ENCODE results near the gene PIK3R1.

The PIK3R1 gene

DNA sequence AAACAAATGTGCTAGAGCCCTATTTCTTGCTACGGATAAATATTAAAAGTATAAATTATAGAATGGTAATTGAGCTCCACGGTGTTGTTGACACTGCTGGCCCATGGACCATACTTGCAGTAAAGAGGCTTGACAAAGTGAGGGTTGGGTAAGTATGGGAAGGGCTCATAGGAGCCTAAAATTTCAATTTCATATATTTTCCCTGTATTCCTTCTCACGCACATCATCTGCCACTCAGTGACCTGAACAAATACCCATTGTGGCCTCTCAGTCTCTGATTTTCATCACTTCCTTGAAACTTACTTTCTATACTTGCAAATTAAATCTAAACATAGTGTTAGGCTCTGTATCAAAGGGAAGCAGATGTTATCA, 116.5 kb downstream of the PIK3R1 start:
- Histone ChIP-seq H3K9me3 (ENCODE audit: control insufficient read depth in 1 of 2, low read length in 2 of 2) (no peaks in the 10 kb centered on the region), H3K27ac (ENCODE audit: low read depth, low read length) (no peak overlapping the region), H3K4me3 (ENCODE audit: low read depth in 1 of 2, low read length in 2 of 2) (no peak overlapping the region), H3K36me3 (ENCODE audit: control insufficient read depth in 1 of 2, insufficient read depth in 2 of 2, low read length in 2 of 2) (no peaks in the 10 kb centered on the region), H3K4me1 (ENCODE audit: control insufficient read depth in 1 of 2, insufficient read depth in 2 of 2, low read length in 2 of 2) (peaks cover 14 to 22% of the 10 kb centered on the region in 2 donors), H3K27me3 (ENCODE audit: control insufficient read depth in 1 of 2, insufficient read depth in 2 of 2, low read length in 2 of 2) (no peaks in the 10 kb centered on the region), H3K9ac (ENCODE audit: low read depth in 1 of 2, low read length in 2 of 2) (no peak overlapping the region)

DNA sequence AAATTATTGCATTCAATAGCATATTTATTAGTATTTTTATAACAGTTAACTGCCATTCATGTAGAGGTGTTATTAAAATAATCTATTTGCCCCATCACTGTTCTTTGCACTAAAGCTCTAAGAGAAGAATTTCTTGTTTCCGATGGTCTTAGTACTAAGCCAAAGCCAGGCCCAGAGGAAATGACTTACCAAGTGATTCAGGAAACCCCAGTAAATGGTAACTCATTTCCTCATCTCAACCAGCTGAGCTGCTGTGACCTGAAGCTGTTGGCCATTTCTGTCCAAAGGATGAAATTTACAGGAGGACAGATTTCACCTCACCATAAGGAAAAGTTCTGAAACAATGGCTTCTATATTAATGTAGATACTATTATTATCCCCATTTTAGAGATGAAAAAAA, 117.0 kb downstream of the PIK3R1 start:
- Histone ChIP-seq H3K4me1 (ENCODE audit: control insufficient read depth in 1 of 2, insufficient read depth in 2 of 2, low read length in 2 of 2) (peaks cover 14 to 22% of the 10 kb centered on the region in 2 donors), H3K9ac (ENCODE audit: low read depth in 1 of 2, low read length in 2 of 2) (no peak overlapping the region), H3K4me3 (ENCODE audit: low read depth in 1 of 2, low read length in 2 of 2) (no peak overlapping the region), H3K27ac (ENCODE audit: low read depth, low read length) (no peak overlapping the region), H3K27me3 (ENCODE audit: control insufficient read depth in 1 of 2, insufficient read depth in 2 of 2, low read length in 2 of 2) (no peaks in the 10 kb centered on the region), H3K9me3 (ENCODE audit: control insufficient read depth in 1 of 2, low read length in 2 of 2) (no peaks in the 10 kb centered on the region), H3K36me3 (ENCODE audit: control insufficient read depth in 1 of 2, insufficient read depth in 2 of 2, low read length in 2 of 2) (no peaks in the 10 kb centered on the region)

DNA sequence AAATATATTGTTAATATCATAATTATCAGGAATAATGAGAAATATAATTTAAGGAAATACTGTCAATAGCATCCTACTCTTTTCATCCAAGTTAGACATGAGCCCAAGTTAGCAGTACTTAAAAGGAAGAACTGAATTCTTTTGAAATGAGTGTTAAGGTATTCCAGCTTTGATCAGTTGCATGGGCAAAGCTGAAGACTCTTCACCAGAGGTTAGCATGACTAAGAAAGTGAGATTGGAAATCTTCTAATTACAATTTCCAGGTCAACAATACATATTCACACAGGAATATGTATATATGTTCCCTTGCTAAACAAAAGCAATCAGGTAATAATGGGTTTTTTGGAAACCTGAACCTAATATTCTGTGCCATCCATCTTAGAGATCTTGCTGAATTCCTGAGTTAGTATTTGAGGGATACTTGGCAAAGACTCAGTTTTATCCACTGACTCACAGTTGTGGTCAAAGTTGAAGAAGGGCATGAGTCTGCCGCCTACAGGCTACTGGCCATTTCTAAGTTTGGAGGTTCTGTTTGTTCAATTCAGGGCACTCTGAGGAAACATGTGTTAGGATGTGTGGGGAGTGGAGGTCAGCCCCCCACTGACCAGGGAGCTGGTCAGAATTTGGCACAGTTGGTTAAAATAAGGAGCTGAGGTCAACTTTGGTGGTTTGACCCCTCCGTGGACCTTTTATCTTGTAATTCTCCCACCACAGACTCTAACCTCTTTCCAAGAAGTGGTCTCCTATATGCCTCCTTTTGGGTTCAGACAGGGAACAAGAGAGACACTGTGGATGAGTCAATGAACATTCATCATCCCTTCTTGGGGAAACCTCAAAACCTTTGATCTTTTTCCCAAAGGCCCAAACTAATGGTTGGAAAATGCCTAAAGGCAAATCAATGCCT, 118.3 kb downstream of the PIK3R1 start:
- peaks cover 14 to 22% of the 10 kb centered on the region in 2 donors for H3K4me1 ChIP-seq (ENCODE audit: control insufficient read depth in 1 of 2, insufficient read depth in 2 of 2, low read length in 2 of 2)
- no peak overlapping the region for H3K4me3 ChIP-seq (ENCODE audit: low read depth in 1 of 2, low read length in 2 of 2)
- no peaks in the 10 kb centered on the region for H3K9me3 ChIP-seq (ENCODE audit: control insufficient read depth in 1 of 2, low read length in 2 of 2)
- no peak overlapping the region for H3K9ac ChIP-seq (ENCODE audit: low read depth in 1 of 2, low read length in 2 of 2)
- H3K36me3 ChIP-seq (ENCODE audit: control insufficient read depth in 1 of 2, insufficient read depth in 2 of 2, low read length in 2 of 2): no peaks in the 10 kb centered on the region
- no peaks in the 10 kb centered on the region for H3K27me3 ChIP-seq (ENCODE audit: control insufficient read depth in 1 of 2, insufficient read depth in 2 of 2, low read length in 2 of 2)
- no peak overlapping the region for H3K27ac ChIP-seq (ENCODE audit: low read depth, low read length)

DNA sequence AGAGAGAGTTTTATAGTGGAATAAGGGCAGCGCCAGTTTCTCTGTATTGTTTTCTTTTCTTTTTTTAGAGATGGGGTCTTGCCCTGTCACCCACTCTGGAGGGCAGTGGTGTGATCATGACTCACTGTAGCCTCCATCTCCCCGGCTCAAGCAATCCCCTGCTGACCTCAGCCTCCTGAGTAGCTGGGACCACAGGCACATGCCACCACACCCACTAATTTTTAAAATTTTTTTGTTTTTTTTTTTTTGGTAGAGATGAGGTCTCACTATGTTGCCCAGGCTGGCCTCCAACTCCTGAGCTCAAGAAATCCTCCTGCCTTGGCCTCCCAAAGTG, 119.0 kb downstream of the PIK3R1 start:
- Histone ChIP-seq H3K4me3 (ENCODE audit: low read depth in 1 of 2, low read length in 2 of 2) (no peak overlapping the region), H3K9ac (ENCODE audit: low read depth in 1 of 2, low read length in 2 of 2) (no peak overlapping the region), H3K27ac (ENCODE audit: low read depth, low read length) (no peak overlapping the region), H3K4me1 (ENCODE audit: control insufficient read depth in 1 of 2, insufficient read depth in 2 of 2, low read length in 2 of 2) (peaks cover 14 to 22% of the 10 kb centered on the region in 2 donors), H3K27me3 (ENCODE audit: control insufficient read depth in 1 of 2, insufficient read depth in 2 of 2, low read length in 2 of 2) (no peaks in the 10 kb centered on the region), H3K9me3 (ENCODE audit: control insufficient read depth in 1 of 2, low read length in 2 of 2) (no peaks in the 10 kb centered on the region), H3K36me3 (ENCODE audit: control insufficient read depth in 1 of 2, insufficient read depth in 2 of 2, low read length in 2 of 2) (no peaks in the 10 kb centered on the region)

DNA sequence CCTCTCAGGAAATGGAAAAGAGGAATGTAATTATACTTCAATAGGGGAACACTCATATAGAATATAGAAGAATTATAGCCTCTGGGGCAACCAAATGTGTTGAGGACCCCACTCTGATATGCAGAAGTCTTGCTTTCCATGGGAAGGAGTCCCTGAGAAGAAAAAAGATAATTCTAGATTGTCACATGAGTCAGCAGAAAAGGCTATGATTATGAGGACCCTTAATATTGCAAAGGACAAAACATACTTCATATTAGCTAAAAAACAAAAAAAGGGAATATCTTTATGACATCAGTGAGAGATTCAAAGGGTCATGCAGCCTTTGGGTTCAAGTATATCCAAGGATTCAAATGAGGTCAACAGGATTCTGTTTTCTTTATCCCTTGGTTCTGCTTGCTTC, 119.5 kb downstream of the PIK3R1 start:
- Histone ChIP-seq H3K27me3 (ENCODE audit: control insufficient read depth in 1 of 2, insufficient read depth in 2 of 2, low read length in 2 of 2) (no peaks in the 10 kb centered on the region), H3K4me1 (ENCODE audit: control insufficient read depth in 1 of 2, insufficient read depth in 2 of 2, low read length in 2 of 2) (peaks cover 14 to 19% of the 10 kb centered on the region in 2 donors), H3K4me3 (ENCODE audit: low read depth in 1 of 2, low read length in 2 of 2) (no peak overlapping the region), H3K9me3 (ENCODE audit: control insufficient read depth in 1 of 2, low read length in 2 of 2) (no peaks in the 10 kb centered on the region), H3K36me3 (ENCODE audit: control insufficient read depth in 1 of 2, insufficient read depth in 2 of 2, low read length in 2 of 2) (no peaks in the 10 kb centered on the region), H3K27ac (ENCODE audit: low read depth, low read length) (no peak overlapping the region), H3K9ac (ENCODE audit: low read depth in 1 of 2, low read length in 2 of 2) (no peak overlapping the region)

DNA sequence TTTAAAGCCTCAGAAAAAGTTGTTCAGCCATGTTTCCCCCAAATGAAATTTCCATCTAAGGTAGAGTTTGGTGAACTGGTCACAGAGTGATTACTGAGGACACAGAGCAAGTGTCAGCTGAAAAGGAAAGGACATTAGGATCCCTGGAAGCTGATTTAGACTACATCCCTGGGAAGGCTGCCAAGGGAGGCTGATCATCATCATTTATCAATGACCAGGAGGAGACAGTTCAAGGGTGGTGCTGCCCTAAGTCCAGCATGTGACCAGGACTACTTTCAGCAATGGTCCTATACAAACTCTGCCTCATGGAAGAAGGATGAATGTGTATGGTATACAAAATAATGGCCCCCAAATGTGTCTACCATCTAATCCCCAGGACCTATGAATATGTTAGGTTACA, 120.6 kb downstream of the PIK3R1 start:
- H3K36me3 ChIP-seq (ENCODE audit: control insufficient read depth in 1 of 2, insufficient read depth in 2 of 2, low read length in 2 of 2): no peaks in the 10 kb centered on the region
- no peak overlapping the region for H3K27ac ChIP-seq (ENCODE audit: low read depth, low read length)
- no peak overlapping the region for H3K9ac ChIP-seq (ENCODE audit: low read depth in 1 of 2, low read length in 2 of 2)
- H3K27me3 ChIP-seq (ENCODE audit: control insufficient read depth in 1 of 2, insufficient read depth in 2 of 2, low read length in 2 of 2): no peaks in the 10 kb centered on the region
- H3K4me1 ChIP-seq (ENCODE audit: control insufficient read depth in 1 of 2, insufficient read depth in 2 of 2, low read length in 2 of 2): peaks cover 9 to 12% of the 10 kb centered on the region in 2 donors
- no peaks in the 10 kb centered on the region for H3K9me3 ChIP-seq (ENCODE audit: control insufficient read depth in 1 of 2, low read length in 2 of 2)
- H3K4me3 ChIP-seq (ENCODE audit: low read depth in 1 of 2, low read length in 2 of 2): no peak overlapping the region

DNA sequence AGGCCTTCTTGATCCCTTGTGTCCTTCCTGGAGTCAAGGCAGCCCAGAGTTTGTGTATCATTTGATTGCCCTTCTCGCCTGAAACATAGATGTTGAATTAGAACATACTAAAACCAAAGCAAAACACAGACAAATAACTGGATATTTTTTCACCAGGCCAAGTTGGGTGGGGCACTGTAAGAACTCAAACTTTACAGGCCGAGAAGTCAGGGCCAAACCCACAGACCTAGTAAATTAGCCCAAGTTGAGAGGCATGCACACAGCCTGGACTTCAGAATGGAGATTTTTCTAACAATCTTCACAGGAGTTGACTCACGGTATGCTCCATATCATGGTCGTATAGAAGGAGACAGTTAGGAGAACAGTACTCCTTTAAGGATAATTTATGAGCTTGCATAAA, 121.7 kb downstream of the PIK3R1 start:
- H3K27me3 ChIP-seq (ENCODE audit: control insufficient read depth in 1 of 2, insufficient read depth in 2 of 2, low read length in 2 of 2): no peaks in the 10 kb centered on the region
- no peak overlapping the region for H3K9ac ChIP-seq (ENCODE audit: low read depth in 1 of 2, low read length in 2 of 2)
- H3K4me1 ChIP-seq (ENCODE audit: control insufficient read depth in 1 of 2, insufficient read depth in 2 of 2, low read length in 2 of 2): peaks cover 2 to 4% of the 10 kb centered on the region in 2 donors
- H3K9me3 ChIP-seq (ENCODE audit: control insufficient read depth in 1 of 2, low read length in 2 of 2): no peaks in the 10 kb centered on the region
- no peaks in the 10 kb centered on the region for H3K36me3 ChIP-seq (ENCODE audit: control insufficient read depth in 1 of 2, insufficient read depth in 2 of 2, low read length in 2 of 2)
- H3K4me3 ChIP-seq (ENCODE audit: low read depth in 1 of 2, low read length in 2 of 2): no peak overlapping the region
- no peak overlapping the region for H3K27ac ChIP-seq (ENCODE audit: low read depth, low read length)

DNA sequence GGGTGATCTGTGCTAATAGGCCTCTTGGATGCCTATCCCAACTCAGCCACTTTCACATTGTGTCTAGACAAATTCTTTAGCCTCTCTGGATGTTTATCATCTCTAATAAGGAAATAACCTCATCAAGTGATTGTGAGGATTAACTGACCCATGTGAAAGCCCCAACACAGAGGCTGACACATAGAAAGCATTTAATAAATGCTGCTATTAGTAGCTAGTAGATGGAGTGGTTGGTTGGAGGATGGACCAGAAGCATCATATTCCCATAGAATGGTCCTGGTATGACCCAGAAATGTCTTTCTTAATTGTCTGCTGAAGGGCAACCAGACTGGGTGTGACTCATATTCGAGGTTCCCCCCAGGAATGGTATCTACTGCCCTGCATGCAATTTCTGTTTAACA, 124.4 kb downstream of the PIK3R1 start:
- Histone ChIP-seq H3K9ac (ENCODE audit: low read depth in 1 of 2, low read length in 2 of 2) (no peak overlapping the region), H3K36me3 (ENCODE audit: control insufficient read depth in 1 of 2, insufficient read depth in 2 of 2, low read length in 2 of 2) (no peaks in the 10 kb centered on the region), H3K9me3 (ENCODE audit: control insufficient read depth in 1 of 2, low read length in 2 of 2) (no peaks in the 10 kb centered on the region), H3K27me3 (ENCODE audit: control insufficient read depth in 1 of 2, insufficient read depth in 2 of 2, low read length in 2 of 2) (no peaks in the 10 kb centered on the region), H3K4me3 (ENCODE audit: low read depth in 1 of 2, low read length in 2 of 2) (no peak overlapping the region), H3K4me1 (ENCODE audit: control insufficient read depth in 1 of 2, insufficient read depth in 2 of 2, low read length in 2 of 2) (peaks cover 0 to 9% of the 10 kb centered on the region in 2 donors), H3K27ac (ENCODE audit: low read depth, low read length) (no peak overlapping the region)

DNA sequence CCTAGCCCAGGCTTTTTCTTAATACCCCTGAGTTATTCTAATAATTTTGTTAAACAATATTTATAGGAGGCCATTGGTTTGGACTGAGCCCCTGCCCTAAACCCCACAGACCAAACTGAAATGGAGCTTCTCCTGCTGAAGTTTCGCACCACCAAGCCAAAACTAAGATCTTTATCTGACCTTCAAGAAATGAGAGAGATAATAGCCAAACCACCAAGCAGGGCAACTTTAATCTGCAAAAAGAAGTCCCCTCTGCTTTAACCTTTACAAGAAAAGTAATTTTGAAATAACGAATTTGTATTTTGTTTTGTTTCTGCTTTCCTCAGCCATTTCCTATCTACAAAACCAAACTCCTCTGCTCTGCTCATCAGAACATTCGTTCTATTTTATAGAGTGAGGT, 125.5 kb downstream of the PIK3R1 start:
- no peaks in the 10 kb centered on the region for H3K9me3 ChIP-seq (ENCODE audit: control insufficient read depth in 1 of 2, low read length in 2 of 2)
- no peak overlapping the region for H3K4me3 ChIP-seq (ENCODE audit: low read depth in 1 of 2, low read length in 2 of 2)
- no peaks in the 10 kb centered on the region for H3K36me3 ChIP-seq (ENCODE audit: control insufficient read depth in 1 of 2, insufficient read depth in 2 of 2, low read length in 2 of 2)
- no peaks in the 10 kb centered on the region for H3K27me3 ChIP-seq (ENCODE audit: control insufficient read depth in 1 of 2, insufficient read depth in 2 of 2, low read length in 2 of 2)
- peaks cover 0 to 9% of the 10 kb centered on the region in 2 donors for H3K4me1 ChIP-seq (ENCODE audit: control insufficient read depth in 1 of 2, insufficient read depth in 2 of 2, low read length in 2 of 2)
- H3K9ac ChIP-seq (ENCODE audit: low read depth in 1 of 2, low read length in 2 of 2): no peak overlapping the region
- H3K27ac ChIP-seq (ENCODE audit: low read depth, low read length): no peak overlapping the region

DNA sequence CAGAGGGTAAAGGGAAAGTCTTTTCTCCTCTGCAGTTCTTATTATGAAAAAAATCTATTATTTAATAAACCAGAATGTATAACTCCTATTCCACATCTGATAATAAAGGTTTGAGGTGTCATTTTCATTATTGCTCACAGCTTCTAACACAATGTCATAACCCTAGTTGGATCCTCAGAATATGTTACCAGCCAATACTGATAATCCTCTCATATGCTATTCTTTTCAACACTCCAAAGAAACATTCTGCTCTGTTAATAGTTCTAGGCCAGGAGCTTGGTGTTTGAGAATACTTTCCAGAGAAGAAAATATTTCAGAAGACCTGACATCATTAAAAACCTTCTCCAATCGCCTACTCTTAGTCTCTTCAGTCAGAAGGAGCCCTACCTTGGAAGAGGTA, 127.1 kb downstream of the PIK3R1 start:
- Histone ChIP-seq H3K9ac (ENCODE audit: low read depth in 1 of 2, low read length in 2 of 2) (no peak overlapping the region), H3K27ac (ENCODE audit: low read depth, low read length) (no peak overlapping the region), H3K27me3 (ENCODE audit: control insufficient read depth in 1 of 2, insufficient read depth in 2 of 2, low read length in 2 of 2) (no peaks in the 10 kb centered on the region), H3K4me3 (ENCODE audit: low read depth in 1 of 2, low read length in 2 of 2) (no peak overlapping the region), H3K36me3 (ENCODE audit: control insufficient read depth in 1 of 2, insufficient read depth in 2 of 2, low read length in 2 of 2) (no peaks in the 10 kb centered on the region), H3K4me1 (ENCODE audit: control insufficient read depth in 1 of 2, insufficient read depth in 2 of 2, low read length in 2 of 2) (peaks cover 0 to 9% of the 10 kb centered on the region in 2 donors), H3K9me3 (ENCODE audit: control insufficient read depth in 1 of 2, low read length in 2 of 2) (no peaks in the 10 kb centered on the region)
